Fibroblast of pulmonary artery (primary cell): ENCODE data around the gene PLEKHG3.

Experiments used
- DNase-seq: peaks from one replicate; pipeline ENCODE4 v3.0.0-alpha.2; 2010; ENCODE audit warnings: low read depth
- H3K4me3 ChIP-seq: replicated peaks from 2 replicates; pipeline ENCODE4 v1.5.1; 2011; ENCODE audit warnings: low read depth, mild to moderate bottlenecking, control low read depth, low read length, moderate library complexity
- CTCF ChIP-seq: IDR thresholded peaks from 2 replicates; pipeline ENCODE4 v1.5.1; 2011; ENCODE audit warnings: mild to moderate bottlenecking, control low read depth, low read length, inconsistent platforms; ENCODE audit errors: missing control alignments

The PLEKHG3 gene

GRCh38 chr14:64786296-64787149 lies 82.3 kb downstream of the PLEKHG3 start:
- H3K4me3 ChIP-seq: no peak overlapping the region
- no peak for TF ChIP-seq CTCF
- DNase-seq: peak; percentile 47

DNA sequence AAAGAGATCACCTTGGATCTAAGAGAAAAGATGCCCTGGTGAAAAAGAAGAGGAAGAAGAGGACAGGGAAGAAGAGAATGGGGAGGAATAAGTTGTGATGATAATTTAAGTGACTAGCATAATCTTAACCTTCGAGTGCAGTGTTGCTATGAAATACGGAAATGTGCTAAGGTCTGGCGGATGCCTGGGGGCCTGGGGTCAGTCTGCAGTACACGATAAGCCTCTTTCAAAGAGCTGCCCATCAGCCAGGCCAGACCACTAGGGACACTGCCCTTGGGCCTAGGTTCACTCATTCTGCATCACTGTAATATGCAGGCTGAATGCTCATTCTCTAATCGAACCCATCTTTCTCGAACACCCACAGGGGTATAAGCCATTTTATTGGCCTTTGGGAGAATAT lies 83.4 kb downstream of the PLEKHG3 start:
- no peak for TF ChIP-seq CTCF
- DNase-seq: no peak
- H3K4me3 ChIP-seq: no peak overlapping the region

- no peak overlapping the region for H3K4me3 ChIP-seq
- peak; percentile 85 for DNase-seq
- no peak for TF ChIP-seq CTCF
Observed at GRCh38 chr14:64788706-64789105, 84.5 kb downstream of the PLEKHG3 start.

DNA sequence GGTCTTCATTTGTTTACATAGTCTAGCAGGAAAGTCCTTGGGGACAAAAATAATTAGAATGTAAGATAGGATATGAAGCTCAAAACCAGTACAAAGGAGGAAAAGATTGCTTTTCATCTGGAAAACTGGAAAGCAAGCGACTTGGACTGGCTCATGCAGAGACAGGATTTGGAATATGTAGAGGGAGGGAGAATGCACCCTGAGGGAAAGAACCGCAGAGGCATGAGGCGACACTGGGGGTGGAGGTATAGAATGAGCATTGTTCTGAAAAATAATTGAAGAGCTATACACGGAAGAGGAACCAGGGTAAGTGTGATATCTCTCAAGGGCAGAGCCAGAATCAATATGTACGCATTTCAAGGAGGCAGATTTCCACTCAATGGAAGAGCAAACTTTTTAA lies 85.5 kb downstream of the PLEKHG3 start:
- H3K4me3 ChIP-seq: no peak overlapping the region
- no peak for DNase-seq
- TF ChIP-seq CTCF: no peak

GRCh38 chr14:64790478-64790877 lies 86.3 kb downstream of the PLEKHG3 start:
- H3K4me3 ChIP-seq: no peak overlapping the region
- DNase-seq: no peak
- no peak for TF ChIP-seq CTCF

DNA sequence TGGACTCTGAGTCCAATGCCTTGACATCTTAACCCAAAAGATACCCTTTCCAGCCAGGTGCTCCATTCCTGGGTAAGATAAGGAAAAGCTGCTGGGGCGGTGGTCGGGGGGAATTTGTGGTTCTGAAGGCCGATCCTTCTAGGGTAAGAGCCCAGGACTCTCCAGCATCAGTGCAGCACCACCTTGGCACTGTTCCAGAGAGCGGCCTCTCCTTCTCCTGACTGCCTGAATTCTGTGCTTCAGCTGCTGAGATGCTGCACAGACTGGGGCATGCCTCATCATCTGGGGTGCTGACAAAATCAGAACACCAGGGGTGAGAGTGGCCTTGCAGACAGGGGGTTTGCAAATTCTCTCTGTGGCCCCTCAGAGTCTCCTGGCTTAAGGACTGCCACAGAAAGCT lies 88.0 kb downstream of the PLEKHG3 start:
- no peak for DNase-seq
- no peak overlapping the region for H3K4me3 ChIP-seq
- no peak for TF ChIP-seq CTCF
